DMS 273 (cell line): ENCODE data around the gene PLAAT2.

Source experiments
- DNase-seq: peaks from one replicate; lab custom pipeline; 2025; ENCODE audit not compliant: unreplicated experiment; lab: John Stamatoyannopoulos, UW

The PLAAT2 gene

GRCh38 chr11:63521896-63522295, 41.3 kb downstream of the PLAAT2 start:
- no peak for DNase-seq

GRCh38 chr11:63520606-63521170, 42.5 kb downstream of the PLAAT2 start:
- DNase-seq, result no peak

- peak; percentile 14 for DNase-seq
Observed at GRCh38 chr11:63518548-63518947, 44.6 kb downstream of the PLAAT2 start.

GRCh38 chr11:63517156-63517555, 46.0 kb downstream of the PLAAT2 start:
- DNase-seq, result no peak

GRCh38 chr11:63516109-63516508, 47.1 kb downstream of the PLAAT2 start:
- DNase-seq, result no peak

- DNase-seq, result no peak
Observed at GRCh38 chr11:63512816-63513215, 50.4 kb downstream of the PLAAT2 start.

GRCh38 chr11:63511048-63511748, 52.0 kb downstream of the PLAAT2 start:
- DNase-seq, result no peak

- DNase-seq, result peak; percentile 35
Observed at GRCh38 chr11:63510360-63511047, 52.7 kb downstream of the PLAAT2 start.

GRCh38 chr11:63508745-63509144, 54.4 kb downstream of the PLAAT2 start:
- no peak for DNase-seq

- DNase-seq, result peak; percentile 58
Observed at GRCh38 chr11:63508009-63508408, 55.2 kb downstream of the PLAAT2 start.

- no peak for DNase-seq
Observed at GRCh38 chr11:63507511-63507910, 55.7 kb downstream of the PLAAT2 start.

GRCh38 chr11:63506876-63507275, 56.3 kb downstream of the PLAAT2 start:
- DNase-seq, result no peak

- DNase-seq, result no peak
Observed at GRCh38 chr11:63505857-63506528, 57.2 kb downstream of the PLAAT2 start, which contains the start of gene LGALS12. TSS of gene LGALS12 (plus strand) at chr11:63506084. CDS start at chr11:63506459, 375 bp downstream.

- no peak for DNase-seq
Observed at GRCh38 chr11:63504933-63505586, 58.1 kb downstream of the PLAAT2 start.

GRCh38 chr11:63504054-63504453, 59.1 kb downstream of the PLAAT2 start:
- DNase-seq, result no peak

GRCh38 chr11:63503492-63503891, 59.7 kb downstream of the PLAAT2 start:
- no peak for DNase-seq
